ENCODE data around the gene CAPS.

- TF ChIP-seq CTCF (IDR thresholded peaks at IDR 0.05) (no peak), EZH2 (IDR thresholded peaks at IDR 0.05) (no peak), EZH2phosphoT487 (IDR thresholded peaks at IDR 0.05) (no peak)
These were observed 33.4 kb upstream of the CAPS start for GRCh38 chr19:5880604-5881078.

Measured in neural progenitor cell (in vitro differentiated cells).